ENCODE data around the gene MAPK11.

MAPK11 gene

DNA sequence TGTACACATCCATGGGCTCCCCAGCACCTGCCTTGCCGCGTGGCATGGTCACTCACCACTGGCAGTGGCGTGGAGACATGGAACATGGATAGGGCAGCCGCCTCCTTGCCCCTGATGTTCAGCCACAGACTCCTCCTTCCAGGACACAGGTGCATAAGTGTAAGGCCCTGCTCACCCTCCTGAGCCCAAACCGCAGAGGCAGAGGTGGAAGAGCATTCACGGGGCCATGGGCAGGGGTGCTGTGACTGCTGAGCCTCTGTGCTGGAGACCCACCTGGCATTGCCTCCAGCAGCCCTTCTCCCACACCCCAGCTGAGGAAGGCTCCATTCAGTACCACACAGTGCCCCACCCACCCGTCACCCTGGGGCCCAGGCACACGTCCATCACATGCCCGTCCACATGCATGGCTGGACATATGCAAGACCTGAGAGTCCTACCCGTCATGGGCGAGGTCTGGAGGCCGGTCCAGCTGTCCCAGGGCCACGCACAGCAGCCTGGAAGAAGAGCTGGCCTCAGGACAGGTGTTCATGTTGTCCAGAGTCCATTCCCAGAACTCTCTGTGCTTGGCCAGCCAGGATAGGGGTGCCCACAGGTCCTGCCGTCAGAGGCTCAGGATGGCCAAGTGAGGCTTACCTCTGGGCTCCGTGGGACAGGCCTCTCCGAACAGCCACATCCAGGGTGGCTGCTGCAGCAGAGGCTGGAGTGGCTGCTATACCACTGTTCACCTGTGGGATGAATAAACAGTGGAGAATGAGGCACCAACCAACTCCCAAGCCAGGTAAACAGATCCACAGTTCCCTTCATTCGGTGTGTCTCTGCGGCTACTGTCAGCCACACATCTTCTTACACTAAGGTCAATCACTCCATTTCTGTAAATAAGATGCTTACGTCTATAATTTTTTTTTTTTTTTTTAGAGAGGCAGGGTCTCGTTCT lies 23.7 kb downstream of the MAPK11 start:
- DNase-seq: no peak

DNA sequence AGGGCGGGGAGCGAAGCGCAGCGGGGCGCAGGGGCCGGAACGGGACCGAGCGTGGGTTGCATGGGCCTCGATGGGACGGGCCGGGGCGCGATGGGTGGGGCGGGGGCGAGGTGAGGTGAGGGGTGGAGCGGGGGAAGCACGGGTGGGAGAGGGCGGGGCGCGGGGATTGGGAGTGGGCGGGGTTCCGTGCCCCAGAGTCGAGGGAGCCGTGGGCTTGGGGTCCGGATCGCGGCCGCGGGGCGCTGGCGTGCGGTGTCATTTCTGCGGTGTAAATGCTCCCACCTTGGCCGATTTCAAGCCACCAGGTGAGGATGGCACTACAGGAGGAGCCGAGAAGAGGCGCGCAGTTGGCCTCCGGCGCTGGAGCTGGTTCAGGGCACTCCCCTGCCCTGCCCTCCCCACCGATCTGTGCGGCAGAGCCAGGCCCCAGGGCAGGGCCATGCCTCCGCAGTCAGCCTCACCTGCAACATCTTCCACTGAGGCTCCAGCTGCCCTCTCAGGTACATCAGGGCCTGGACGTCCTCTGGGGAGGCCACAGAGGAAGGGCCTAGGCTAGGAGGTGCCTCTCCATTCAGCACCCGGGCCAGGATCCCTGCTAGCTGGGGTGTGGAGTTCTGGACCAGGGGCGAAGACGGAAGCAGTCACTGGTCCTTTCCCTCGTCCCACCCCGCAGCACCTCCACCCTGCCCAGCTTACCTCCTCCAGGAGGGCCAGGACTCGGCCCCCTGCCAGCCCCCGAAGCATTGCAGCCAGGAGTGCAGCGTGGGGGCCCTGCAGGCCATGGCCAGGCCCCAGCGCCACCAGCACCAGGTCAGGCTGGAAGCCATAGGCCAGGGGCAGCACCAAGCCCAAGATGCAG lies 24.7 kb downstream of the MAPK11 start:
- DNase-seq: no peak

DNA sequence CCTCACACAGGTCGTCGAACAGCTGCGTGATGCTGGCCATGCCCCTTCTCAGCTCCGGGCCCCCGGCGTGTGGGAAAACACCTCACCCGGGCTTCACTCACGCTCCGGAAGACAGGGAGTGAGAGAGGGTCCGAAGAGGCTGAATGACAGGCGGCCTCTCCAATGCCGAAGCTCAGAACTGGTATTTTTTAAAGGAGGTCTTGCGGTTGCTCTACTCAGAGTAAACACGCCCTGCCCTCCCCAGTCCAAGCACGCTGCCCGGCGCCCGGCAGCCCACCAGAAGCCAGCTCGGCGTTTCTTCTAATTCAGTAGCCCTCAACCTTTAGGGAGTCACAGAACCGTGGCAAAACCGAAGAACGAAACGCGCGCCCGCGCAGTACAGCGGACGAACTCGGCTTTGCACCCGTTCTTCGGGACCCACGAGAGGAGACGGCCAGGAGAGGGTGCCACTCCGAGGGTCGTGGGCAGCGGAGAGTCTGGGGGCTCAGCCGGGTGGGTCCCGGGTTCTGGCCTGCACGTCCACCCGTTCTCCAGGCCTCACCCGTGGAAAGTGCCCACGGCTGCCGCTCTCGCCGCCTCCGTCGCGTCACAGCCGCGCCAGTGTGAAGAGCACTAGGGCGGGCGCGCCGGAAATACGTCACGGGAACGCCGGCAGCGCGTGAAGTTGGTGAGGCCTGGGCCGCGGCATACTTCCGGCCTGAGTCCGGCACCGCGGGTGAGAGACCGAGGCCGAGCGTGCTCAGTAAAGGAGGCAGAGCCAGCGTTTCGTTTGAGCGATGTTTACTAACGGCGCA lies 25.6 kb downstream of the MAPK11 start, which contains the start of gene TUBGCP6:
TSS of gene TUBGCP6 (minus strand) at position 604 of the 794 bp plus-strand sequence. CDS start at position 40, 564 bp downstream.
- peak; percentile 96 for DNase-seq

DNA sequence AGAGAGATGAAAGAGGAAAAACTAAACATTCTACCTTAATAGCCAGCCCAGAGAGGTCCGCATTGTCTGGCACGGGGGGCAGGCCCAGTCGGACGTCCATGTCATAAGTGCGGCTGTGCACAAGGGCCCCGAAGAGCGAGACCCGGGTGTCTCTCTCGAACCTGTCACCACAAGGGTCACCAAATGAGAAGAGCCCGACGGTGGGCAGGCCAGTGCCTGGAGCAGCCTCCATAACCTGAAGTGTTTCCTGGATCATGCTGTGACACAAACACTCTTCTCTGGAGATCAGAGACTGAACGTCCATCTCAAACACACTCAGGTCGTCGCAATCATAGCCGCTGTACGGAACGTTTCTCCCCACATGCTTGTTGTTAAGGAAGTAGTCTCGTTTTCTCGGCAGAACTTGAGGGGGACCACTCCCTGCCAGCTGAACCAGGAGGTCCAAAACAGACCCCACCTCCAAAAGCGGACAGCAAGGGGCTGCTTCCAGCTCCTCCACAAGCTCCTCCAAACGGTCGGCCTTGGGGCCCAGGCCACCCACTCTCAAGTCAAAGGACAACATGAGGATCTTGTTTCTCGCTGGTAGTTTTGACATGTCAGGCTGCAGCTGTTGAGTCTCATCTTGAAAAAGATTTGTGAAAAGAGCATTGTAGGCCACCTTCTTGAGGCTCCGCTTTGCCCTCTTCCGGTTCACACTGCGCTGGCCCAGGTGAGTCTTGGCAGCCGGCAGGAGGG lies 26.3 kb downstream of the MAPK11 start:
- peak; percentile 57 for DNase-seq

DNA sequence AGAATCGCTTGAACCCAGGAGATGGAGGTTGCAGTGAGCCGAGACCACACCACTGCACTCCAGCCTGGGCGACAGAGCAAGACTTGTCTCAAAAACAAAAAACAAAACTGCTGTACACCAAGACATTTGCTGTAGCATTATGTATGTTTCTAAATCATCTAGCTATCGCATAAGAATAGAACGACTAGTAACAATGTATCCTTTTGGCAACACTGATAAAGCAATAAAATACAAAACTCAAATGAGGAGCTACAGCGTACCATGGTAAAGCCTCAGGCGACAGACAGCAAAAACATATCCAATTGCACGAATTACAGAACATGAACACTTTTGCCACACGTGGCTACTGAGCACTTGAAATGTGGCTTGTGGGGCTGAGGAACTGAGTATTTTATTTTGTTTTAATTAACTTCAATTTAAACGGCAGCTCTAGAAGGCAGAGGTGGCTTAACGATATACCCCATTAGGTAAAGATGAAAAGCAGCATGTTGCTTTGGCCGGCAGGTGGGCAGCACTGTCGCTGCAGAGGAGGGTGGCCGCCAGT lies 27.7 kb downstream of the MAPK11 start:
- peak; percentile 9 for DNase-seq

DNA sequence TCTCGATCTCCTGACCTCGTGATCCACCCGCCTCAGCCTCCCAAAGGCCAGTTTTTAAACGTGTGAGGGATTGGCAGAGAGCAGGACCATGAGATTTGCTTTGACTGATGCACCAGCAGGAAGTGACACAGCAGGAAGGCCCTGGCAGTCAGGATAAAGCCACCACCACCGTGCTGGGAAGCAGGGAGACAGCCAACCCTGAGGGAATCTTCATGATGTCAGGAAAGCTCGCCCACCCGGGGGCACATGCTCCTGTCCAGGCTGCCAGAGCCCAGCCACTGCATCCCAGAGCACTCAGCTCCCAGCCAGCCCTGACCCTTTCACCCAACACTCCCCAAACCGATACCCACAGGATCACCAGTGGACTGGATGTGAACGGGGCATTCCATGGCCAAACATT lies 31.4 kb downstream of the MAPK11 start:
- DNase-seq: no peak

DNA sequence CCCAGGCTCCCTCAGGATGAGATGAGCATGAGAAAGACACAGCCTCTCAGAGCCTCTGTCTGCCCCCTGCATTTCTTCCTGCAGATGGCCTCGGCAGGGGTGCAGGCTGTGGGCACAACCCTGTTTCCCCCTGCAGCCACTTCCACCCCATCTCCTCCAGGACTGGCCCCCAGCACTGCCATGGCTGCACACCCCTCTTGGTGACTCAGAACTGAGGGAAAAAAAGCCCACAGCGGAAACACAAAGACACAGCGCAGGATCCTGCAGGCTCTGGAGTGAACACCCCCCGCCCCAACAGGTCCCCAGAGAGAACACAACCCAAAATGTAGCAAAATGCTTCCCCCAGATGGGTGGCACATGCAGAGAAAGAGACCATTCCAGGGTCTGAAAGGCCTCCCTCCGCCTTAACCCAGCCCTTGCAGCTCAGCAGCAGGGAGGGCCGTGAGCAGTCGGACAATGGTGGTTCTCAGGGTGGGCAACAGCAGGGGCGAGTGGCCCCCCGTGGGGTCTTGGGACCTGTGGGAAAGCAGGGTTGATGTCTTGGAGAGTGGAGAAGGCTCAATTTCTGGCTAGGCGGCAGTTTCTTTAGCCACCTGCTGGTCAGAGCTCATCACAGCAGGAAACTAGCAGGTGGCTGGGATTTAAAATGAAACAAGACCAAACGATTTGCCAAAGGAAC lies 33.3 kb downstream of the MAPK11 start:
- DNase-seq: peak; percentile 1

DNA sequence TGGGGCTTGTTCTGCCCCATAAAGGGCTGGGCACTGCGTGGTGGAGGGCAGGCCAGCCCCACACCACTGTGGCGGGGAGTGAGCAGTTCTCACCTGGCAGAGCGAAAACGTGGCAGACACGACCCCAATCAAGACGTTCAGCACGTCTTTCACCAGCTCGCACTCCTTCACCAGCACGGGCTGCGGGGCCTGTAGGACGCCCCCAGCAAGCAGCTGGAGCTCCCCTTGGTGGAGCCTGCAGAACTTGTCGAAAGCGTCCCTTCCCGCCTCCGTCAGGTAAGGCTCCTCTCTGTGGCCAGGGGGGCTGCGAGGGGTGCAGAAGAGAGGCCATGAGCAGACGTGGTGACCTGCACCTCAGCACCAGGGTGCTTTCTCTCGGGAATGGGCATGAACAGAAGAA lies 37.0 kb downstream of the MAPK11 start:
- DNase-seq: no peak

DNA sequence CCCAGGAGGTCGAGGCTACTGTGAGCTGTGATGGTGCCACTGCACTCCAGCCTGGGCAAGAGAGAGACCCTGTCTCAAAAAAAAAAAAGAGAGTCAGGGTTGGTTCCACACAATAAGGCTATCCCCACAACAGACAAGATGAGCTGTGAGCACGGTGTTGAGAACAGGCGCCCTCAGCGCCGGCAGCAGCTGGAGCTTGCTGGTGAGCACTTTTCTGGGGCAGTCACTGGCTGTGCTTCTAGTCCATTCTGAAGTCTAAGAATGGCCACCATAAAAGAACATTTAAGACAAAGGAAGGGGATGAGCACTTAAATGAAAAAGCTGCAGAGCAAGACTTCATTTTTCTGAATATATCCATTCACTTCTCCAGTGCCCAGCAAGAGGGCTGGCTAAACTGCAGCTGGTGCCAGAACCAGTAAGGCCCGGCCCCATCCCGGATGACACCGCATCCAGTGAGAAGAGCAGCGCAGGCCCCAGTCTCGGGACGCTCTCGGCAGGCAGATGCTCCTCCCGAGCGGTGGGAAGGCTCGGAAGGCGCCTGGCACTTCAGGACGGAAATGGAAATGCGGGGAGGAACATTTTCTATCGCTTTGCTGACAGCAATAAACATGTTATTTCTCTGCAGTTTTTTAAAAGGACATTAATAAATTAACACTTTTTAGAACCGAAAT lies 37.6 kb downstream of the MAPK11 start:
- DNase-seq: no peak

DNA sequence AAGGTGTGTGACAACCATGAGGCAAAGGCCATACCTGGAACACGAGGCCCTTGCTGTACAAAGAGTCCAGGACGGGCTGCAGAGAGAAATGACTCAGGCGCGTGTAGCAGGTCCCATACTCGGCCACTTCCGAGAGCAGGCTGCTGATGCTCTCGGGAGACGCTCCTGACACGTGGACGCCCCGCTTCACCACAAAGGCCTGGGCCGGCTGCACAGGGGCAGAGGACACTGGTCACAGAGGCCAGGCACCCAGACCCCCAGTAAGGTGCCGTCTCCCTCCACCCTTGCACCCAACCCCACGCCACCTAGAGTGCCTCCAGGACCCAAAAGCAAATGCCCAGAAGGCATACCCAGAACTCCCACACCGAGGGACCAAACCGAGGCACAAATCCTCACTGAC lies 40.8 kb downstream of the MAPK11 start:
- no peak for DNase-seq

DNA sequence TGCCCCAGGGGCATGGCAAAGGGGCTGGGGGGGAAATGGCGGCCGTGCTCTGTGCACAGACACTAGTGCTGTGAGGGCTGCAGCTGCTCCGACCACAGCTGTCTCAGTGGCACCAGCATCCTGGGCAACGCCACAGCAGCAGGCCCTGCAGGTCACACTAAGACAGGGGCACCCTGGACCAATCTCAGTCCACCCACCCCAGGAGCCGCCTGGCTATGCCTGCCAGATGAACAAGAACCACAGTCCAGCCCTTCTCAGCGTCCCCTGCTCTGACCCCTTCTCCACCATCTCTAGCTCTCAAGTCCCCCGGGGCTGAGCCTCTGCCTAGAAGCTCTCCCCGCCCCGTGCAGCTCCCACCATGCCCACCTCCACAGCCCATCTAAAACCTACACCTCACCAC lies 41.8 kb downstream of the MAPK11 start:
- DNase-seq: no peak

DNA sequence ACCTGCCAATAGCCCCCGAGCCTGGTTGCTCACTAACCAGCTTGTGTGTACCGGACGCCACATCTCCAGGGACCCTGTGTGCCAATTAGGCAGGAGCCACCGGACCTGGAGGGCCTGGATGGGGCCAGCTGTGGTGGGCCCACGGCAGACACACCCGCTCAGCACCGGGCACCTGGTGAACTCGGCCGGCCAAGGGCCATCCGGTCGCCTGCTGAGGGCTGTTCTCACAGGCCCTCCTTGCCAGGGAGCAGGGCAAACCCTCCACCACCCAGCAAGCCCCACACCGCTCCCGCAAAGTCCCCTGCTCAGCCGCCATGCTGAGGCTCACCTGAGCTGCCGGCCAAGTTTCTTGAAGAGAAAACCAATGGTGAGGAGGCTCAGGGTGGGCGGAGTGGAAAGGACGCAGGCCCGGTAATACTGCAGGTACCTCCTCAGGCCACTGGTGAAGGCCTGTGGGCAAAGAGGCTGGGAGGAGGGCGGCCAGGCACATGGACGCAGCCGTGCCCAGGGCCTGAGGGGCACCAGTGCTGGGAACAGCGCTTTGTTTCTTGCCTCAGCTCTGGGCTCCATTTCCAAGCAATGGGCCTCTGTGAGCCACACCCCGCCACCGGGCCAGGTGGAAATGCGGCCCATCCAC lies 42.5 kb downstream of the MAPK11 start:
- DNase-seq: no peak

DNA sequence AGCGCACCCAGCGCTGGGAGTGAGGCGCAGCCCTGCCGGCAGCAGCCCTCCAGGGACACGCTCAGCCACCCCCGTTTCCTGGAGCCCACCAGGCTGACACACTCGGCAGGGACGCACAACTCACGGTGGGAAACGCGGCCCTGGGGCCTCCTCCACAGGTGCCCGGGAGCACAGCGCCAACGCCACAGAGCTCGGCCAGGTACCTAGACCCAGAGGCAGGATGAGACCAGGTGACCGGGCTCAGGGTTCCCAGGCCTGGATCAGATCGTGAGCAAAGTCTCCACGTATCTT lies 43.4 kb downstream of the MAPK11 start:
- DNase-seq: no peak

DNA sequence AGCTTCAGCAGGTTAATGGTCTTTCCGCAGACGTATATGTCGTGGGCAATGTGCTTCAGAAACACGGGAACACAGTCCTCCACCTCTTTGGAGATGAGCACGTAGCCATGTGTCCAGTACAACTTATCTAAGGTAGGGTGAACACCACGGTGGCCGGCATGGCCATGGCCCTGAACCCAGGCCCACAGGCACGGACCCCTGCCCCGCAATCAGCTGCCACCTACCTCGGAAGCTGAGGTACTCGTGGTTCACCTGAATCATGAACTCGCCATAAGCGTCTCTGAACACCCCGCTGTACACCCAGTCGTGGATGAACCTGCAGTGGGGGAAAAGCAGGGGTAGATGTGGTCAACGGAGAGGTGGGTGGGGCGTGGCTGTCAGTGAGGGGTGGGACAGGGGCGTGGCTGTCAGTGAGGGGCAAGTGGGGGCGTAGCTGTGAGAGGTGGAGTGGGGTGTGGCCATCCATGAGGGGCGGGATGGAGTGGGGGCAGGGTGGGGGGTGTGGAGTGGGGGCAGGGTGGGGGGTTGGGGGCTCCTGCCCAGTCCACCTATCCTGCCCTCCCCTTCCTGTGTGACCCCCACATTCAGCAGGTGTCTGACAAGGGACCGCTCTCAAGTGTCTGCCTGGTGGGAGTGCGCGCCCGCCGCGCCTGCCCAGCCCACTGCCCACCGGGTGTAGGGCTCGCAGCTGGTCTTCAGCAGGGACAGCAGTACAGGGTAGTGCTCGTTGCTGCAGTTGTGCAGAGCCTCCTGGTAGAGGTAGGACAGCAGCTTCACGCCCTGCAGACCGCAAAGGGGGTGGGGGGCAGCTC lies 43.9 kb downstream of the MAPK11 start:
- no peak for DNase-seq

DNA sequence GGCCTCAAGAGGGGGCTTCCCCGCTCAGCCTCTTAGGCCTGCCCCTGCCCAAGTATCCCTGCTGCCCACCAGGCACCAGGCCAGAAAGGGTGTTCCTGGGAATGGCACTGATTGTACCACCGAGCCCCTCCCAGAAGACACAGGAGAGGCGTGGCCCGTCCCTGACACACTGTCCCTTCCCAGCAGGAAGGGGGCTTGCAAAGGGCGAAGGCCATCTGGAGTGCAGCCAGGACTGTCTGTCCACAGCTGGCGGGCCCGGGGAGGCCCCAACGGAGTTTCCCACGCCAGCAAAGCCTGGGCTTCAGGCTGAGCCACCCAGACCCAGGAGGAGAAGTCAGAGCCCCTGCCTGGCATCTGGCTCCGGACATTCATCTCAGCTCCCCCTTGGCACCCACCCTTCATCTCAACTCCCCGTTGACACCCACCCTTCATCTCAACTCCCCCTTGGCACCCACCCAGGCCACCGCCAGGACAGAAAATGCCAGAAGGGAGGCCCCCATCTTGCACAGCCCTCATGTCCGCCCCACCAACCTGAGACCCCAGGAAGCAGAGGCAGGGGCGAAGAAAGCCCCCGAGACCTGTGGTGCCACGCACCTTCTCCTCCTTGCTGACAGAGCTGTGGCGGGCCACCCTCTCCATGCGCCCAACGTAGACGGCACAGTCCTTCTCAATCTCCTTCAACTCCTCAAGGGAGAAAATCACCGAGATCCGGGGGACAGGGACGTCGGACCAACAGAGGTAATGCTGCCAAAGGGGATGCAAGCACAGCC lies 44.8 kb downstream of the MAPK11 start:
- DNase-seq: no peak

DNA sequence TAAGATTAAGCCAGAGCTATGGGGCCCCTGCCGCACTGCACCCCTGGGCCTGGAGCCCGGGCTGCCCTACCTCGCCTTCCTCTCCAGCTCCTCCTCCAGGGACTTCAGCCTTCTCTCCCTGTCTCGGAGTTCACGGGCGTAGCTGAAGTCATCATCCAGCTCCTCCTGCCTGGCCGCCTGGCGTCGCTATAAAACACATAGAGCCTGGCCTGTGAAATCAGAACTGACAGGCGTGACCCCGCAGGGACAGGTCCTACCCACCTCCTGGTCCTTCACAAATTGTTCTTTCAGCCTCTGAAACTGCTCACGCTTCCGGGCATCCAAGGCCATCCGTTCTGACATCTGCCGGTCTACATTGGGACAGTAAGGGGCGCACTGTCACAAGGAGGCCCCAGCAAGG lies 46.1 kb downstream of the MAPK11 start:
- no peak for DNase-seq

DNA sequence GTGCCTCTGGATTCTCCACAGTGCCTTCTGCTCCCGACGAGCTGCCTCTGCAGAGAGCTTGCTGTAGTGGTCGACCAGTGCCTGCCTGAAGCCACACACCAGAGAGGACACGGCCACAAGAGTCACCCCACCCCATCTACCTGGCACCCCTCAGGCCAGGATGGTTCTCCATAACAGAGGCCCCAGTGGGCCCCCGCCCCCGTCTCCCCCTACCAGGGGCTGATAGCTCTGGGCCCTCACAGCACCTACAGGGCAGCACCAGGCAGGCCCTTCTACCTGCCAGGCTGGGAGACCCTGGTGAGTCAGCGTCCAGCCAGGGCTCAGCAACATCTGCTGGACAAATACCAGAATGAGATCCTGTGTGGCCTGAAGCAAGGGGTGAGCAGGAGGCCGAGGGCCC lies 47.7 kb downstream of the MAPK11 start:
- DNase-seq: no peak

DNA sequence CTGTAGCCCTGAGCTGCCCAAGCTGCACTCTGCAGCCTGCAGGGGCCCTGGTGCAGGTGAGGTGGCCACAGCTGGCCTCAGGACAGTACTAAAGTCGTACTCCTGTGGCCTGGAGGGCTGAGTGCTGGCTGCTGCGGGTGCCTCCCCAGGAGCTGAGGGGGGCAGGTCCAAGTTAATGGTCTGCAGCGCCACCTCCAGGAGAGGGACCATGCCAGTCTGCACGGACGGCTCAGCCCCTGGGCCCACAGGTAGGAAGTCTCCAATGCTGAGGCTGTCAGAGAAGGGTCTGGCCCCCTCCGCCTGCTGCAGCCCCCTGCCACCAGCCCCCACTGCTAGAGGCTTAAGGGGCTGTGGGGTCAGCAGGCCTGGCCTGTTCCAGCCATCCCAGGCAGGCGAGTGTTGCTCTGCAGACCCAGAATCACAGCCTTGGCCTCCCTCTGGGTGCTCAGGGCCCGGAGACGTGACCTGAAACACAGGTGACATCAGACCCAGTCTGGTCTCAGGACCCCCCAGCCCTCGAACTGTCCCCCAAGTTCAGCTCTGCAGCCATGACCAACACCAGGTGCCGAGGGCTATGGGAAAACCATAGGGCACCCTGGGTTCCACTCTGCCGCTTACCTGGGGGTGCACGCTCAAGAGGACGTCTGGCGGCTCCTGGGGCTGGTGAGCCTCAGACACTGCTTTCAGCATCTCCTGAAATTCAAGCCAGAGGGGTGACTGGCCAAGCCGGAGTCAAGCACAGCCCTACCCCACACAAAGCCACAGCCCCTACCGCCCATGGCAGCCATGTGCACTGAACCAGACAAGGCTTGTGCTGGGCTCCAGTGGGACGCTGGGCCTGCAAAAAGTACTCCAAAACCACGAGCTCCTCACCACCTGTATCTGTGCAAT lies 48.5 kb downstream of the MAPK11 start:
- no peak for DNase-seq

Data from OCI-M1 (cell line).